Heart left ventricle (tissue), 16 donors: Measurements from ENCODE around the gene U2AF1L4. TPM values are rescaled to one million over a fixed set of nuclear protein-coding genes. Genes with fewer than 3 reads are reported as not detected.

Source experiments
- ATAC-seq, 4 donors: fragments of 200-7000 bp; cut with Tn5 transposase; one replicate each; pipeline ENCODE4 v1.9.1; 2020 to 2022; ENCODE audit warnings: moderate library complexity in 4 of 4, mild to moderate bottlenecking in 3 of 4, moderate number of reproducible peaks in 1 of 4
- DNase-seq, 5 donors: peaks; one replicate each; pipeline ENCODE4 v3.0.0-alpha.2; 2020
- H3K27ac ChIP-seq, 12 donors: fragments of 200-600 bp; sonication (generic) in 4 of 12; one replicate each; pipeline versions ENCODE4 v1.5.0 to v1.8.0; 2016 to 2022; ENCODE audit warnings: mild to moderate bottlenecking in 2 of 12
- H3K27me3 ChIP-seq, 9 donors: fragments of 200-600 bp; sonication (generic) in 2 of 9; one replicate each; pipeline versions ENCODE4 v1.5.1 to v1.8.0; 2016 to 2022; ENCODE audit warnings: mild to moderate bottlenecking in 3 of 9
- H3K36me3 ChIP-seq, 9 donors: fragments of 200-600 bp; sonication (generic) in 2 of 9; one replicate each; pipeline versions ENCODE4 v1.5.0 to v1.8.0; 2018 to 2022; ENCODE audit warnings: mild to moderate bottlenecking in 2 of 9
- H3K4me1 ChIP-seq, 12 donors: fragments of 200-600 bp; sonication (generic) in 4 of 12; one replicate each; pipeline versions ENCODE4 v1.5.0 to v1.8.0; 2016 to 2022; ENCODE audit warnings: mild to moderate bottlenecking in 3 of 12
- H3K4me3 ChIP-seq, 12 donors: fragments of 200-600 bp; sonication (generic) in 4 of 12; one replicate each; pipeline versions ENCODE4 v1.5.0 to v1.8.0; 2017 to 2022; ENCODE audit warnings: mild to moderate bottlenecking in 9 of 12, moderate library complexity in 4 of 12
- H3K9me3 ChIP-seq, 12 donors: fragments of 200-600 bp; sonication (generic) in 4 of 12; one replicate each; pipeline versions ENCODE4 v1.5.0 to v1.8.0; 2016 to 2022; ENCODE audit warnings: mild to moderate bottlenecking in 1 of 12
- POLR2A ChIP-seq, 2 donors: fragments of 450-650 bp; IDR thresholded peaks; one replicate each; pipeline ENCODE4 v1.6.1; 2017; ENCODE audit warnings: antibody characterized with exemption in 2 of 2, mild to moderate bottlenecking in 2 of 2, moderate library complexity in 2 of 2
- WGBS, 4 donors: extraction: QIAGEN DNeasy Blood & Tissue Kit in 2 of 4; methylation state at CpG; one replicate each; pipeline versions ENCODE4 v1.1.5 to v1.1.7; 2013 to 2018; 5-methylcytosine and 5-hydroxymethylcytosine counted together
- intact Hi-C, 10 donors: fragments of 100-400 bp; cut with DNase I; formaldehyde crosslinking; loops; one replicate each; pipeline versions ENCODE4 v1.11.1 to v1.14.2; 2022
- polyA plus RNA-seq, 2 donors: library from polyadenylated mRNA; stranded (reverse); fragments of 200-250 nt; gene quantifications; one replicate each; pipeline ENCODE4 v1.2.3, GENCODE V29; 2013
- total RNA-seq, 9 donors: library from RNA; depleted of rRNA in 2 of 9; stranded (reverse); fragments of >200 nt in 2 of 9; fragmentation: NEBNext Ultra II Directional in 3 of 9; extraction: Animal tissue kit (Norgen Biotek cat#: 25700) in 3 of 9; gene quantifications; one replicate each; pipeline versions ENCODE4 v1.1.0 to v1.2.4, GENCODE V29; 2016 to 2023
- TF ChIP-seq, protein P1 (sequence below), 12 donors: fragments of 200-600 bp; sonication (generic) in 4 of 12; IDR thresholded peaks; one replicate each; pipeline versions ENCODE4 v1.5.0 to v1.8.0; 2018 to 2022; ENCODE audit warnings: antibody characterized with exemption in 12 of 12, mild to moderate bottlenecking in 5 of 12
- donor health status: ischemic (EF 13 %, LVEDD 7.1; RV severe dilation, severe dysfunction).
- donor health status: healthy with polysubstance abuse.
- donor health status: DM: no; HTN: yes; CAD: no.
- donor health status: DM: no; HTN: no; CAD: no.
- donor health status: ischemic (EF 25% LVEDD 6.9; RV normal size, moderate dysfunction).
- donor health status: ischemic (EF 25% LVEDD 5.7; RV mildly dilated, moderate dysfunction).
- donor health status: healthy.
- donor health status: DM: yes; HTN: yes; CAD: no.
- donor health status: ischemic (EF 35%, LVEDD 5.7; RV mildly dilated, moderate dysfunction).
- donor health status: nonischemic (EF 11% LVEDD 7.7; RV severe dilation, severe dysfunction).
- donor health status: DM: yes; HTN: yes; CAD: no.
- donor health status: PGD.
- donor health status: ischemic (EF 29% LVEDD 5.4; RV normal size, mild dysfunction).
- donor health status: nonischemic (EF 23%, LVEDD 6.1; RV moderate dilation, normal function).

Gene U2AF1L4
- total and polyA plus RNA-seq, 11 donors: 7.2 to 32.8 (median 20.9) TPM

DNA sequence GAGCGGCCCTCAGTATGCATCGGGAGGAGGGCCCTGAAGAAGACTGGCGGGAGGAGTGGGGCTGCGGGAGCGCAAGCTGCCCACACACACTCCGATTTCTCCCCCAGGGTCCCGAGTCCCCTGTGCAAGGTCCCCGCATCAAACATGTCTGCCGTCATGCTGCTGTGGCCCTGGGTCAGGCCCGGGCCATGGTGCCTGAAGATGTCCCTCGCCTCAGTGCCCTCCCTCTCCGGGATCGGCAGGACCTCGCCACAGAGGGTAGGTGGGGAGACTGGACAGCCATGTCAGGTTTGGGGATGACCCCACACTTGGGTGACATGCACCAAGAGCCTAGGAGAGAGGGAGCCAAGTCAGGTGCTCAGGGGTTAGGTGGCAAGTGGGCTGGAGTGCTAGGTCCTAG lies 22.8 kb downstream of the U2AF1L4 start:
- Histone ChIP-seq H3K27ac (no peak overlapping the region), H3K36me3 (peaks cover 8 to 79% (median 68%) of the 10 kb centered on the region in 9 donors), H3K9me3 (no peaks in the 10 kb centered on the region), H3K27me3 (no peaks in the 10 kb centered on the region), H3K4me3 (no peak overlapping the region), H3K4me1 (peaks cover 0 to 25% (median 11%) of the 10 kb centered on the region in 12 donors)
- DNase-seq (no peak), ATAC-seq (no peak)
- TF ChIP-seq, protein P1, sequence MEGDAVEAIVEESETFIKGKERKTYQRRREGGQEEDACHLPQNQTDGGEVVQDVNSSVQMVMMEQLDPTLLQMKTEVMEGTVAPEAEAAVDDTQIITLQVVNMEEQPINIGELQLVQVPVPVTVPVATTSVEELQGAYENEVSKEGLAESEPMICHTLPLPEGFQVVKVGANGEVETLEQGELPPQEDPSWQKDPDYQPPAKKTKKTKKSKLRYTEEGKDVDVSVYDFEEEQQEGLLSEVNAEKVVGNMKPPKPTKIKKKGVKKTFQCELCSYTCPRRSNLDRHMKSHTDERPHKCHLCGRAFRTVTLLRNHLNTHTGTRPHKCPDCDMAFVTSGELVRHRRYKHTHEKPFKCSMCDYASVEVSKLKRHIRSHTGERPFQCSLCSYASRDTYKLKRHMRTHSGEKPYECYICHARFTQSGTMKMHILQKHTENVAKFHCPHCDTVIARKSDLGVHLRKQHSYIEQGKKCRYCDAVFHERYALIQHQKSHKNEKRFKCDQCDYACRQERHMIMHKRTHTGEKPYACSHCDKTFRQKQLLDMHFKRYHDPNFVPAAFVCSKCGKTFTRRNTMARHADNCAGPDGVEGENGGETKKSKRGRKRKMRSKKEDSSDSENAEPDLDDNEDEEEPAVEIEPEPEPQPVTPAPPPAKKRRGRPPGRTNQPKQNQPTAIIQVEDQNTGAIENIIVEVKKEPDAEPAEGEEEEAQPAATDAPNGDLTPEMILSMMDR (IDR thresholded peaks at IDR 0.05): no peak
- no peak for TF ChIP-seq POLR2A (IDR thresholded peaks at IDR 0.05)
- 91 to 96% (median 95%) methylated on average over 5 to 14 of the region's 14 CpGs for WGBS, 4 donors
- intact Hi-C loops: no loop called here

DNA sequence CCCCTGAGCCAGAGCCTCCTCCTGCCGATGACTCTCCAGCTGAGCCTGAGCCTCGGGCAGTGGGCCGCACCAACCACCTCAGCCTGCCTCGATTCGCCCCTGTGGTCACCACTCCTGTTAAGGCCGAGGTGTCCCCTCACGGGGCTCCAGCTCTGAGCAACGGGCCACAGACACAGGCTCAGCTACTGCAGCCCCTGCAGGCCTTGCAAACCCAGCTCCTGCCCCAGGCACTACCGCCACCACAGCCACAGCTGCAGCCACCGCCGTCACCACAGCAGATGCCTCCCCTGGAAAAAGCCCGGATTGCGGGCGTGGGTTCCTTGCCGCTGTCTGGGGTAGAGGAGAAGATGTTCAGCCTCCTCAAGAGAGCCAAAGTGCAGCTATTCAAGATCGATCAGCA lies 23.8 kb downstream of the U2AF1L4 start:
- Histone ChIP-seq H3K4me3 (no peak overlapping the region), H3K4me1 (peaks cover 3 to 26% (median 12%) of the 10 kb centered on the region in 12 donors), H3K27ac (no peak overlapping the region), H3K9me3 (no peaks in the 10 kb centered on the region), H3K36me3 (peaks cover 8 to 68% (median 57%) of the 10 kb centered on the region in 9 donors), H3K27me3 (no peaks in the 10 kb centered on the region)
- ATAC-seq: no peak
- no peak for DNase-seq
- 89 to 98% (median 94%) methylated on average over 5 to 16 of the region's 16 CpGs for WGBS, 4 donors
- intact Hi-C loops: no loop called here
- no peak for TF ChIP-seq POLR2A (IDR thresholded peaks at IDR 0.05)
- TF ChIP-seq, protein P1 (IDR thresholded peaks at IDR 0.05): no peak

DNA sequence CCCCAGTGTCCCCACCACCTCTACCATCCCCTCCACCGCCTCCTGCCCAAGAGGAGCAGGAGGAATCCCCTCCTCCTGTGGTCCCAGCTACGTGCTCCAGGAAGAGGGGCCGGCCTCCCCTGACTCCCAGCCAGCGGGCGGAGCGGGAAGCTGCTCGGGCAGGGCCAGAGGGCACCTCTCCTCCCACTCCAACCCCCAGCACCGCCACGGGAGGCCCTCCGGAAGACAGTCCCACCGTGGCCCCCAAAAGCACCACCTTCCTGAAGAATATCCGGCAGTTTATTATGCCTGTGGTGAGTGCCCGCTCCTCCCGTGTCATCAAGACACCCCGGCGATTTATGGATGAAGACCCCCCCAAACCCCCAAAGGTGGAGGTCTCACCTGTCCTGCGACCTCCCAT lies 24.6 kb downstream of the U2AF1L4 start:
- Histone ChIP-seq H3K9me3 (no peaks in the 10 kb centered on the region), H3K36me3 (peaks cover 8 to 61% (median 49%) of the 10 kb centered on the region in 9 donors), H3K27ac (no peak overlapping the region), H3K27me3 (no peaks in the 10 kb centered on the region), H3K4me3 (no peak overlapping the region), H3K4me1 (peaks cover 3 to 33% (median 18%) of the 10 kb centered on the region in 12 donors)
- TF ChIP-seq, protein P1 (IDR thresholded peaks at IDR 0.05): no peak
- TF ChIP-seq POLR2A (IDR thresholded peaks at IDR 0.05): no peak
- 79 to 88% (median 84%) methylated on average over 10 to 17 of the region's 17 CpGs for WGBS, 4 donors
- intact Hi-C loops: no loop called here
- DNase-seq: no peak
- no peak for ATAC-seq

DNA sequence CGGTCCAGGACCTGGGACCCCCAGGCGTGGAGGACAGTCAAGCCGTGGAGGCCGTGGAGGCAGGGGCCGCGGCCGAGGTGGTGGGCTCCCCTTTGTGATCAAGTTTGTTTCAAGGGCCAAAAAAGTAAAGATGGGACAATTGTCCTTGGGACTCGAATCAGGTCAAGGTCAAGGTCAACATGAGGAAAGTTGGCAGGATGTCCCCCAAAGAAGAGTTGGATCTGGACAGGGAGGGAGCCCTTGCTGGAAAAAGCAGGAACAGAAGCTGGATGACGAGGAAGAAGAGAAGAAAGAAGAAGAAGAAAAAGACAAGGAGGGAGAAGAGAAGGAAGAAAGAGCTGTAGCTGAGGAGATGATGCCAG lies 25.1 kb downstream of the U2AF1L4 start:
- Histone ChIP-seq H3K9me3 (no peaks in the 10 kb centered on the region), H3K4me3 (no peak overlapping the region), H3K4me1 (peaks cover 3 to 38% (median 22%) of the 10 kb centered on the region in 12 donors), H3K27me3 (no peaks in the 10 kb centered on the region), H3K27ac (no peak overlapping the region), H3K36me3 (peaks cover 6 to 56% (median 44%) of the 10 kb centered on the region in 9 donors)
- intact Hi-C loops: no loop called here
- no peak for TF ChIP-seq POLR2A (IDR thresholded peaks at IDR 0.05)
- WGBS, 4 donors: 90% methylated on average over 9 of the region's 9 CpGs
- ATAC-seq (no peak), DNase-seq (no peak)
